H9 (cell line): ENCODE data around the gene ZNF480. TPM values are rescaled to one million over a fixed set of nuclear protein-coding genes. Genes with fewer than 3 reads are reported as not detected.

Experiments
- DNase-seq: peaks from one replicate; pipeline ENCODE4 v3.0.0-alpha.2; 2017
- H2AFZ ChIP-seq: one replicate; pipeline ENCODE4 v1.6.1; 2013; ENCODE audit warnings: mild to moderate bottlenecking, low read length, control low read depth, moderate library complexity
- H2AK5ac ChIP-seq: 2 replicates; pipeline ENCODE4 v1.6.1; 2013; ENCODE audit warnings: low read length, control low read depth, mixed read lengths; ENCODE audit not compliant: insufficient read length
- H2BK120ac ChIP-seq: one replicate; pipeline ENCODE4 v1.6.1; 2013; ENCODE audit warnings: low read depth, mild to moderate bottlenecking, low read length, control low read depth, inconsistent platforms; ENCODE audit not compliant: poor library complexity, severe bottlenecking
- H2BK12ac ChIP-seq: 2 replicates; pipeline ENCODE4 v1.6.1; 2013; ENCODE audit warnings: low read length, control low read depth, mixed read lengths, low read depth; ENCODE audit not compliant: insufficient read length
- H2BK15ac ChIP-seq: 2 replicates; pipeline ENCODE4 v1.6.1; 2013; ENCODE audit warnings: low read depth, low read length, control low read depth
- H2BK20ac ChIP-seq: one replicate; pipeline ENCODE4 v1.6.1; 2013; ENCODE audit warnings: low read depth, mild to moderate bottlenecking, low read length, control low read depth, inconsistent platforms; ENCODE audit not compliant: poor library complexity, severe bottlenecking
- H2BK5ac ChIP-seq: 2 replicates; pipeline ENCODE4 v1.6.1; 2013; ENCODE audit warnings: low read length, control low read depth, mixed read lengths; ENCODE audit not compliant: insufficient read length
- H3K14ac ChIP-seq: 2 replicates; pipeline ENCODE4 v1.6.1; 2013; ENCODE audit warnings: low read length, control low read depth; ENCODE audit not compliant: insufficient read depth
- H3K18ac ChIP-seq: 2 replicates; pipeline ENCODE4 v1.6.1; 2013; ENCODE audit warnings: low read depth, mild to moderate bottlenecking, mixed read lengths, low read length, control low read depth; ENCODE audit not compliant: insufficient read length
- H3K23ac ChIP-seq: 2 replicates; pipeline ENCODE4 v1.6.1; 2013; ENCODE audit warnings: low read length, control low read depth, mixed read lengths, low read depth; ENCODE audit not compliant: insufficient read length
- H3K23me2 ChIP-seq: 2 replicates; pipeline ENCODE4 v1.6.1; 2013; ENCODE audit warnings: low read depth, mild to moderate bottlenecking, mixed read lengths, low read length, control low read depth; ENCODE audit not compliant: insufficient read length, poor library complexity, severe bottlenecking
- H3K27ac ChIP-seq: 2 replicates; pipeline ENCODE4 v1.5.1; 2013; ENCODE audit warnings: low read length, control low read depth, mixed read lengths, low read depth; ENCODE audit not compliant: insufficient read length
- H3K27me3 ChIP-seq: 2 replicates; pipeline ENCODE4 v1.6.1; 2013; ENCODE audit warnings: low read length, control low read depth, inconsistent platforms; ENCODE audit not compliant: insufficient read depth
- H3K4ac ChIP-seq: 2 replicates; pipeline ENCODE4 v1.6.1; 2013; ENCODE audit warnings: low read depth, mild to moderate bottlenecking, control low read depth, inconsistent platforms, low read length, moderate library complexity
- H3K4me1 ChIP-seq: 2 replicates; pipeline ENCODE4 v1.6.1; 2013; ENCODE audit warnings: low read length, control low read depth, inconsistent platforms; ENCODE audit not compliant: insufficient read depth
- H3K4me2 ChIP-seq: 2 replicates; pipeline ENCODE4 v1.6.1; 2013; ENCODE audit warnings: low read length, control low read depth, mixed read lengths; ENCODE audit not compliant: insufficient read length, insufficient read depth
- H3K56ac ChIP-seq: 2 replicates; pipeline ENCODE4 v1.6.1; 2013; ENCODE audit warnings: low read depth, mild to moderate bottlenecking, mixed read lengths, low read length, control low read depth; ENCODE audit not compliant: insufficient read length
- H3K79me1 ChIP-seq: 2 replicates; pipeline ENCODE4 v1.6.1; 2013; ENCODE audit warnings: low read depth, mild to moderate bottlenecking, moderate library complexity, low read length, control low read depth, inconsistent platforms; ENCODE audit not compliant: insufficient read depth, poor library complexity, severe bottlenecking
- H3K79me2 ChIP-seq: 2 replicates; pipeline ENCODE4 v1.6.1; 2013; ENCODE audit warnings: low read length, control low read depth, inconsistent platforms; ENCODE audit not compliant: insufficient read depth
- H3K9ac ChIP-seq: 2 replicates; pipeline ENCODE4 v1.6.1; 2013; ENCODE audit warnings: low read length, control low read depth, mixed read lengths; ENCODE audit not compliant: insufficient read length; ENCODE audit errors: extremely low read depth
- H3K9me3 ChIP-seq: one replicate; pipeline ENCODE4 v1.6.1; 2013; ENCODE audit warnings: low read depth, low read length, inconsistent platforms; ENCODE audit not compliant: control insufficient read depth
- H3T11ph ChIP-seq: one replicate; pipeline ENCODE4 v1.6.1; 2013; ENCODE audit warnings: mild to moderate bottlenecking, low read length, control low read depth, inconsistent platforms
- H4K20me1 ChIP-seq: one replicate; pipeline ENCODE4 v1.6.1; 2013; ENCODE audit not compliant: control insufficient read depth, insufficient read length, insufficient read depth
- H4K5ac ChIP-seq: 2 replicates; pipeline ENCODE4 v1.6.1; 2013; ENCODE audit warnings: low read depth, mild to moderate bottlenecking, mixed read lengths, low read length, control low read depth; ENCODE audit not compliant: insufficient read length
- H4K8ac ChIP-seq: replicated peaks from 2 replicates; pipeline ENCODE4 v1.6.1; 2013; ENCODE audit warnings: low read length, control low read depth, mixed read lengths, low read depth; ENCODE audit not compliant: insufficient read length
- H4K91ac ChIP-seq: 2 replicates; pipeline ENCODE4 v1.6.1; 2013; ENCODE audit warnings: low read depth, mild to moderate bottlenecking, moderate library complexity, mixed read lengths, low read length, control low read depth; ENCODE audit not compliant: insufficient read length
- H3K27ac Mint-ChIP-seq, 3 experiments: 2 replicates in 2 of 3; 3 replicates in 1 of 3; pipeline ENCODE4 v1.8.0; 2020 to 2021; ENCODE audit warnings: mixed read lengths in 3 of 3, mild to moderate bottlenecking in 1 of 3, moderate library complexity in 1 of 3
- H3K27me3 Mint-ChIP-seq: 2 replicates; pipeline ENCODE4 v1.8.0; 2021; ENCODE audit warnings: low read depth, mild to moderate bottlenecking, moderate library complexity, mixed read lengths
- H3K36me3 Mint-ChIP-seq, 3 experiments: 2 replicates in 2 of 3; 3 replicates in 1 of 3; pipeline ENCODE4 v1.8.0; 2020 to 2021; ENCODE audit warnings: low read depth in 3 of 3, mixed read lengths in 3 of 3; ENCODE audit not compliant: insufficient read depth in 1 of 3
- H3K4me1 Mint-ChIP-seq, 2 experiments: 2 replicates each; pipeline ENCODE4 v1.8.0; 2020; ENCODE audit warnings: mixed read lengths in 2 of 2
- H3K4me3 Mint-ChIP-seq, 2 experiments: 2 replicates in 1 of 2; 3 replicates in 1 of 2; pipeline ENCODE4 v1.8.0; 2020 to 2021; ENCODE audit warnings: mild to moderate bottlenecking in 2 of 2, mixed read lengths in 2 of 2, moderate library complexity in 1 of 2
- H3K9me3 Mint-ChIP-seq, 2 experiments: 2 replicates in 1 of 2; 3 replicates in 1 of 2; pipeline ENCODE4 v1.8.0; 2020; ENCODE audit warnings: mild to moderate bottlenecking in 2 of 2, mixed read lengths in 2 of 2, moderate library complexity in 1 of 2
- CTCF ChIP-seq: fragments of 200-600 bp; sonication (generic); conservative IDR thresholded peaks from 3 replicates; pipeline ENCODE4 v1.8.0; 2021; ENCODE audit warnings: antibody characterized with exemption, mild to moderate bottlenecking
- WGBS: extraction: QIAGEN DNeasy Blood & Tissue Kit; methylation state at CpG from one replicate; pipeline ENCODE4 v1.1.7; 2013; ENCODE audit warnings: missing lambda C conversion rate, low lambda C conversion rate, mixed read lengths; ENCODE audit not compliant: insufficient read length; ENCODE audit errors: extremely low coverage; 5-methylcytosine and 5-hydroxymethylcytosine counted together
- total RNA-seq: library from RNA; stranded (reverse); gene quantifications from 2 replicates; pipeline ENCODE4 v1.2.1, GENCODE V29; 2021

The ZNF480 gene
- total RNA-seq, 1 experiment from 2014 or later = 42.5 TPM

DNA sequence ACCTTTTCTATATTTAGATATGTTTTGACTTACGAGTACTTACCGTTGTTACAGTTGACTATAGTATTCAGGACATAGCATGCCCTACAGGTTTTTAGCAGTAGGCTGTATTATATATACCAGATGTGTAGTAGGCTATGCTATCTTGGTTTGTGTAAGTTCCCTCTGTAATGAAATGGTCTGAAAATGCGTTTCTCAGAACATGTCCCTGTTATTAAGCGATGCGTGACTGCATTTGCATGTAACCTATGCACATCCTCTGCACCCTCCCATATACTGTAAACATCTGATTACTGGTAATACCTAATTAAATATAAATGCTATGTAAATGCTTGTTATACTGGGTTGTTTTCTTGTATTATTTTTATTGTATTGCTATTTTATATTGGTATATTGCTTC is 21.0 kb upstream of the ZNF480 start:
- Histone ChIP-seq H3K4ac (no peak overlapping the region), H2BK15ac (no peak overlapping the region), H4K20me1 (no peaks in the 10 kb centered on the region), H3K14ac (no peak overlapping the region), H3K9me3 (no peaks in the 10 kb centered on the region), H2BK12ac (no peak overlapping the region), H3K56ac (no peak overlapping the region), H3K23ac (no peak overlapping the region), H3K79me2 (peaks cover 56% of the 10 kb centered on the region), H3K4me2 (no peak overlapping the region), H2AK5ac (no peak overlapping the region), H3T11ph (no peak overlapping the region), H4K91ac (no peak overlapping the region), H3K27me3 (no peaks in the 10 kb centered on the region), H3K9ac (no peak overlapping the region), H2BK120ac (no peak overlapping the region), H4K8ac (no peak overlapping the region), H3K27ac (no peak overlapping the region), H3K79me1 (peaks cover 24% of the 10 kb centered on the region), H3K18ac (no peak overlapping the region), H2BK5ac (no peak overlapping the region), H2BK20ac (no peak overlapping the region), H3K23me2 (no peaks in the 10 kb centered on the region), H2AFZ (no peak overlapping the region), H4K5ac (no peak overlapping the region), H3K4me1 (no peaks in the 10 kb centered on the region)
- H3K36me3 Mint-ChIP-seq = peaks cover 50 to 64% (median 56%) of the 10 kb centered on the region in 3 experiments
- WGBS = no CpG with 5 or more reads among the region's 5 CpGs
- H3K27ac Mint-ChIP-seq = no peak overlapping the region
- H3K4me1 Mint-ChIP-seq = peaks cover 27 to 37% of the 10 kb centered on the region in 2 experiments
- peaks cover 7 to 24% of the 10 kb centered on the region in 2 experiments for H3K9me3 Mint-ChIP-seq
- no peak overlapping the region for H3K4me3 Mint-ChIP-seq
- no peaks in the 10 kb centered on the region for H3K27me3 Mint-ChIP-seq
- TF ChIP-seq CTCF = no peak
- DNase-seq = no peak
